ENCODE results near the gene ADRM1.

ADRM1 gene

GRCh38 chr20:62337558-62338293, 34.9 kb downstream of the ADRM1 start:
- TF ChIP-seq CTCF (IDR thresholded peaks at IDR 0.05; ENCODE audit: low read length, missing control alignments), result no peak
- no peak overlapping the region for H3K4me3 ChIP-seq (replicated peaks; ENCODE audit: low read depth, low read length)
- DNase-seq (ENCODE audit: low read depth), result no peak

GRCh38 chr20:62338294-62338620, 35.5 kb downstream of the ADRM1 start:
- TF ChIP-seq CTCF (IDR thresholded peaks at IDR 0.05; ENCODE audit: low read length, missing control alignments), result no peak
- no peak overlapping the region for H3K4me3 ChIP-seq (replicated peaks; ENCODE audit: low read depth, low read length)

GRCh38 chr20:62339647-62340062, 36.9 kb downstream of the ADRM1 start:
- no peak overlapping the region for H3K4me3 ChIP-seq (replicated peaks; ENCODE audit: low read depth, low read length)
- DNase-seq (ENCODE audit: low read depth), result no peak
- TF ChIP-seq CTCF (IDR thresholded peaks at IDR 0.05; ENCODE audit: low read length, missing control alignments), result no peak

More at GRCh38 chr20:62338294-62338620, 35.5 kb downstream of the ADRM1 start:
- no peak for DNase-seq (ENCODE audit: low read depth)

- H3K4me3 ChIP-seq (replicated peaks; ENCODE audit: low read depth, low read length), result no peak overlapping the region
- TF ChIP-seq CTCF (IDR thresholded peaks at IDR 0.05; ENCODE audit: low read length, missing control alignments), result no peak
- DNase-seq (ENCODE audit: low read depth), result no peak
These were observed 40.1 kb downstream of the ADRM1 start for GRCh38 chr20:62342910-62343309.

- TF ChIP-seq CTCF (IDR thresholded peaks at IDR 0.05; ENCODE audit: low read length, missing control alignments), result no peak
- DNase-seq (ENCODE audit: low read depth), result no peak
- no peak overlapping the region for H3K4me3 ChIP-seq (replicated peaks; ENCODE audit: low read depth, low read length)
These were observed 41.3 kb downstream of the ADRM1 start for GRCh38 chr20:62344092-62344491.

- DNase-seq (ENCODE audit: low read depth), result no peak
- no peak for TF ChIP-seq CTCF (IDR thresholded peaks at IDR 0.05; ENCODE audit: low read length, missing control alignments)
- H3K4me3 ChIP-seq (replicated peaks; ENCODE audit: low read depth, low read length), result no peak overlapping the region
These were observed 42.0 kb downstream of the ADRM1 start for GRCh38 chr20:62344782-62345181.
